IPS-NIHi7 (cell line): Measurements from ENCODE around the gene CCDC136.
A peak's percentile ranks its signal among the peaks of the same experiment; 100 is the strongest.

ENCODE experiments used
- DNase-seq: peaks from one replicate; pipeline ENCODE4 v3.0.0; 2012; ENCODE audit warnings: mixed read lengths; ENCODE audit errors: extremely low spot score

The CCDC136 gene

GRCh38 chr7:128791121-128791971, at the start of gene CCDC136:
Gene CCDC136 (plus strand): TSS chr7:128791968. CDS start chr7:128792412, 444 bp downstream.
- DNase-seq: peak; percentile 87

- no peak for DNase-seq
Observed at GRCh38 chr7:128742206-128742605, 49.6 kb upstream of the CCDC136 start.

- no peak for DNase-seq
Observed at GRCh38 chr7:128743112-128743772, 48.5 kb upstream of the CCDC136 start.

- DNase-seq: no peak
Observed at GRCh38 chr7:128744366-128744905, 47.3 kb upstream of the CCDC136 start.

GRCh38 chr7:128745706-128746105, 46.1 kb upstream of the CCDC136 start:
- no peak for DNase-seq

- DNase-seq: no peak
Observed at GRCh38 chr7:128747327-128748079, 44.3 kb upstream of the CCDC136 start.

- no peak for DNase-seq
Observed at GRCh38 chr7:128752251-128752650, 39.5 kb upstream of the CCDC136 start.

GRCh38 chr7:128755075-128755818, 36.5 kb upstream of the CCDC136 start:
- no peak for DNase-seq

- no peak for DNase-seq
Observed at GRCh38 chr7:128755819-128756476, 35.8 kb upstream of the CCDC136 start.

- DNase-seq: no peak
Observed at GRCh38 chr7:128757203-128757602, 34.6 kb upstream of the CCDC136 start.

- DNase-seq: no peak
Observed at GRCh38 chr7:128758553-128758952, 33.2 kb upstream of the CCDC136 start.

- no peak for DNase-seq
Observed at GRCh38 chr7:128759242-128759641, 32.5 kb upstream of the CCDC136 start.

- DNase-seq: no peak
Observed at GRCh38 chr7:128763541-128763940, 28.2 kb upstream of the CCDC136 start.

- no peak for DNase-seq
Observed at GRCh38 chr7:128767475-128768110, 24.2 kb upstream of the CCDC136 start.

GRCh38 chr7:128770233-128770632, 21.5 kb upstream of the CCDC136 start:
- no peak for DNase-seq

- DNase-seq: no peak
Observed at GRCh38 chr7:128773604-128774003, 18.2 kb upstream of the CCDC136 start.

- DNase-seq: no peak
Observed at GRCh38 chr7:128774029-128774689, 17.6 kb upstream of the CCDC136 start.

- DNase-seq: no peak
Observed at GRCh38 chr7:128774921-128775320, 16.8 kb upstream of the CCDC136 start.

GRCh38 chr7:128775744-128776474, 15.9 kb upstream of the CCDC136 start, which contains the start of gene OPN1SW:
Gene OPN1SW (minus strand): TSS chr7:128775794. CDS start chr7:128775781, 13 bp downstream.
- no peak for DNase-seq
